ENCODE measurements around the gene LCN12. TPM values are rescaled to one million over a fixed set of nuclear protein-coding genes. Genes with fewer than 3 reads are reported as not detected.

The LCN12 gene
- total RNA-seq, 1 experiment from 2014 or later = 2.1 TPM

GRCh38 chr9:136977223-136977622 is 25.1 kb downstream of the LCN12 start, which contains the start of gene PTGDS:
TSS of gene PTGDS (plus strand) at chr9:136977504. CDS start at chr9:136977579, 75 bp downstream.
- H3K56ac ChIP-seq (ENCODE audit: insufficient read length, low read depth, low read length) = no peak within 1 kb of the TSS
- H2BK12ac ChIP-seq (ENCODE audit: insufficient read length, low read depth, low read length) = no peak within 1 kb of the TSS
- TF ChIP-seq CTCF (conservative IDR thresholded peaks at IDR 0.05) = no peak
- no peak within 1 kb of the TSS for H2BK15ac ChIP-seq (ENCODE audit: low read depth, low read length)
- peaks cover 0 to 3% (median 0%) of the 10 kb centered on the region in 3 experiments; a peak in 1 of 7 replicates for H3K36me3 Mint-ChIP-seq (ENCODE audit: insufficient read depth in 1 of 3, low read depth in 3 of 3)
- H3K27ac ChIP-seq (ENCODE audit: insufficient read length, low read depth, low read length) = no peak within 1 kb of the TSS
- no peaks in the 10 kb centered on the region for H3K27me3 ChIP-seq (ENCODE audit: insufficient read depth, low read length)
- H3K14ac ChIP-seq (ENCODE audit: insufficient read depth, low read length) = peak within 1 kb of the TSS; percentile 41; the same call in 1 of the 2 replicates
- H3K4me2 ChIP-seq (ENCODE audit: insufficient read depth, insufficient read length, low read length) = peak within 1 kb of the TSS; percentile 59
- no peak within 1 kb of the TSS for H3T11ph ChIP-seq (ENCODE audit: low read length)
- H4K8ac ChIP-seq (replicated peaks; ENCODE audit: insufficient read length, low read depth, low read length) = no peak within 1 kb of the TSS
- H2AK5ac ChIP-seq (ENCODE audit: insufficient read length, low read length) = no peak within 1 kb of the TSS
- H3K79me1 ChIP-seq (ENCODE audit: insufficient read depth, low read depth, low read length, poor library complexity, severe bottlenecking) = no peaks in the 10 kb centered on the region
- no peak within 1 kb of the TSS for H2BK5ac ChIP-seq (ENCODE audit: insufficient read length, low read length)
- peak within 1 kb of the TSS; percentile 54 to 78 for H3K4me3 Mint-ChIP-seq
- H3K9me3 ChIP-seq (ENCODE audit: control insufficient read depth, low read depth, low read length) = no peaks in the 10 kb centered on the region
- no peak within 1 kb of the TSS for H4K91ac ChIP-seq (ENCODE audit: insufficient read length, low read depth, low read length)
- peaks cover 7% of the 10 kb centered on the region for H3K27me3 Mint-ChIP-seq (ENCODE audit: low read depth)
- WGBS (ENCODE audit: extremely low coverage, insufficient read length, low lambda C conversion rate) = no CpG with 5 or more reads among the region's 10 CpGs
- peak within 1 kb of the TSS; percentile 65 for H3K18ac ChIP-seq (ENCODE audit: insufficient read length, low read depth, low read length)
- H3K23ac ChIP-seq (ENCODE audit: insufficient read length, low read depth, low read length) = no peak within 1 kb of the TSS
- H3K4me1 Mint-ChIP-seq = peaks cover 2 to 16% of the 10 kb centered on the region in 2 experiments
- H3K79me2 ChIP-seq (ENCODE audit: insufficient read depth, low read length) = no peaks in the 10 kb centered on the region
- H3K4ac ChIP-seq (ENCODE audit: low read depth, low read length) = no peak within 1 kb of the TSS
- no peak within 1 kb of the TSS for H2BK20ac ChIP-seq (ENCODE audit: low read depth, low read length, poor library complexity, severe bottlenecking)
- H2BK120ac ChIP-seq (ENCODE audit: low read depth, low read length, poor library complexity, severe bottlenecking) = no peak within 1 kb of the TSS
- H3K23me2 ChIP-seq (ENCODE audit: insufficient read length, low read depth, low read length, poor library complexity, severe bottlenecking) = peaks cover 9% of the 10 kb centered on the region
- no peak within 1 kb of the TSS for H4K5ac ChIP-seq (ENCODE audit: insufficient read length, low read depth, low read length)
- H4K20me1 ChIP-seq (ENCODE audit: control insufficient read depth, insufficient read depth, insufficient read length) = no peaks in the 10 kb centered on the region
- no peaks in the 10 kb centered on the region for H3K9me3 Mint-ChIP-seq
- H3K4me1 ChIP-seq (ENCODE audit: insufficient read depth, low read length) = no peaks in the 10 kb centered on the region; the same call in 1 of the 2 replicates
- H2AFZ ChIP-seq (ENCODE audit: low read length) = no peak within 1 kb of the TSS
- no peak within 1 kb of the TSS for H3K9ac ChIP-seq (ENCODE audit: extremely low read depth, insufficient read length, low read length)
- DNase-seq = no peak
- no peak within 1 kb of the TSS for H3K27ac Mint-ChIP-seq
